ENCODE data around the gene NABP2. TPM values are rescaled to one million over a fixed set of nuclear protein-coding genes. Genes with fewer than 3 reads are reported as not detected.
A peak's percentile ranks its signal among the peaks of the same experiment; 100 is the strongest.

The NABP2 gene
- total RNA-seq, 1 donor from 2014 or later, result 23.7 TPM

- Mint-ChIP-seq H3K27me3 (ENCODE audit: low read depth) (no peaks in the 10 kb centered on the region), H3K27ac (peak overlapping the region; percentile 0), H3K9me3 (no peaks in the 10 kb centered on the region), H3K4me1 (peaks cover 8% of the 10 kb centered on the region), H3K36me3 (peaks cover 24% of the 10 kb centered on the region), H3K4me3 (no peak overlapping the region)
- no peak for TF ChIP-seq CTCF (IDR thresholded peaks at IDR 0.05; ENCODE audit: unreplicated experiment)
- DNase-seq (ENCODE audit: low spot score in 2 of 2, unreplicated experiment in 2 of 2), result no peak
Measured at GRCh38 chr12:56216461-56216860, 7.7 kb upstream of the NABP2 start.

DNA sequence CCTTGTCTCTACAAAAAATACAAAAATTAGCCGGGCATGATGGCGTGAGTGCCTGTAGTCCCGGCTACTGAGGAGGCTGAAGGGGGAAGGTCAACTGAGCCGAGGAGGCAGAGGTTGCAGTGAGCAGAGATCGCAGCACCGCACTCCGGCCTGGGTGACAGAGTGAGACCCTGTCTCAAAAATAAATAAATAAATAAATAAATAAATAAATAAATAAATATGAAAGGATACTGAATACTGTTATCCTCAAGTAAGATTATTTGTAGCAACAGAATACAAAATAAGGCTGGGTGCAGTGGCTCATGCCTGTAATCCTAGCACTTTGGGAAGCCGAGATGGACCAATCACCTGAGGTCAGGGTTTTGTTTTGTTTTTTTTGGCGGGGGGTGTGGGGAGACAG lies 4.3 kb upstream of the NABP2 start:
- Mint-ChIP-seq H3K9me3 (no peaks in the 10 kb centered on the region), H3K4me3 (peak overlapping the region; percentile 36), H3K27me3 (ENCODE audit: low read depth) (no peaks in the 10 kb centered on the region), H3K27ac (peak overlapping the region; percentile 77), H3K4me1 (peaks cover 27% of the 10 kb centered on the region), H3K36me3 (peaks cover 11% of the 10 kb centered on the region)
- DNase-seq (ENCODE audit: low spot score in 2 of 2, unreplicated experiment in 2 of 2), result no peak
- TF ChIP-seq CTCF (IDR thresholded peaks at IDR 0.05; ENCODE audit: unreplicated experiment), result no peak

DNA sequence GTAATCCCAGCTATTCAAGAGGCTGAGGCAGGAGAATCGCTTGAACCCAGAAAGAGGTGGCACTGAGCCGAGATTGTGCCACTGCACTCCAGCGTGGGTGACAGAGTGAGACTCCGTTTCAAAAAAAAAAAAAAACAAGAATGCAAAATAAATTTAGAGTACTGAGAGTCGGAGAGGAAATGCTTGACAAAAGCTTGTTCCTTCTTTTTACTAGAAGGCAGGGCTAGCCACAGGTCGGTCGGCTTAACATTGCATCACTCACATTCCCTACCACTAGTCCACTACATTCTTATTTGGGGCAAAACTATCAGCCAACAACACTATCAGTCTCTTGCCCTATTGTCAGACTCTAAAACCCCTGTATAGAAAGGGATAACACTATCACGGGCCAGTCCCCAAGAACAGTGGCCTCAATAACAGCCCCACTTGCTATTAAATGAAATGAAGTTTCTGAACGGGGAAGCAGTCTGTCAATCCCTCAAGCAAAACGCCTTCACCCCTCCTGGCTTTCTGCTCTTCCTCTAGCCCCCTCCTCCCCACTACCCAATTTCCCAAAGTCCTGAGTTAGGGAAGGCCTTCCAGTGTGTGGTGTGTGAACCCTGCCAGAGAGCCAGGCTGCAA lies 3.4 kb upstream of the NABP2 start:
- TF ChIP-seq CTCF (IDR thresholded peaks at IDR 0.05; ENCODE audit: unreplicated experiment), result no peak
- H3K27me3 Mint-ChIP-seq (ENCODE audit: low read depth), result no peaks in the 10 kb centered on the region
- H3K27ac Mint-ChIP-seq, result peak overlapping the region; percentile 99
- peak overlapping the region; percentile 93 for H3K4me3 Mint-ChIP-seq
- H3K36me3 Mint-ChIP-seq, result peaks cover 6% of the 10 kb centered on the region
- H3K4me1 Mint-ChIP-seq, result peaks cover 33% of the 10 kb centered on the region
- no peaks in the 10 kb centered on the region for H3K9me3 Mint-ChIP-seq
- DNase-seq (ENCODE audit: low spot score in 2 of 2, unreplicated experiment in 2 of 2), result no peak

DNA sequence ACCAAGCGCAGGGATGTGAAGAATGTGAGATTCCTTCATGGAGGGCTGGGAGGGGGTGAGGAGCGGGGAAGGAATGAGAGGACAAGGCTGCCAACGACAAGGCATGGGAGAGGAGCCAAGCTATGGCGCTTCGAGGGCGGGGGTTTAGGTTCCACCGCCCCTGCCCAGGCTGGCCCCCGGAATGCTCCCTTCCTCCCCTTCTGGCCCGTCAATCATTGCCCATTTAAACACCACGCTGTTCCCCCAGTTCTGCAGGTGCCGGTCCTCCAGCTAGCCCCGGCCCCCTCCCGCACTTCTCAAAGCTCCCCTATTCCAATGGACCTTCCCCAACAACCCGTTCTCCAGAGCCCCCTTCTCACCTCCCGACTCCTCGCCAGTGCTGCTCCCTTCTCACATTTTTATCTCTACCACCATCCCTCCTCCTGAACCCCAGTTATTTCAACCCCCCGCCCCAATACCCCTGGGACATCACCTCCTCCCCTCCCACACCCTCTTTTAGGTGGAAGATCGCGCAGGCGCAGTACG lies 2.8 kb upstream of the NABP2 start:
- Mint-ChIP-seq H3K9me3 (no peaks in the 10 kb centered on the region), H3K4me3 (peak overlapping the region; percentile 93), H3K4me1 (peaks cover 33% of the 10 kb centered on the region), H3K27ac (peak overlapping the region; percentile 99), H3K36me3 (peaks cover 7% of the 10 kb centered on the region), H3K27me3 (ENCODE audit: low read depth) (no peaks in the 10 kb centered on the region)
- DNase-seq (ENCODE audit: low spot score in 2 of 2, unreplicated experiment in 2 of 2), result peak in 1 of 2 experiments; percentile 75
- no peak for TF ChIP-seq CTCF (IDR thresholded peaks at IDR 0.05; ENCODE audit: unreplicated experiment)

DNA sequence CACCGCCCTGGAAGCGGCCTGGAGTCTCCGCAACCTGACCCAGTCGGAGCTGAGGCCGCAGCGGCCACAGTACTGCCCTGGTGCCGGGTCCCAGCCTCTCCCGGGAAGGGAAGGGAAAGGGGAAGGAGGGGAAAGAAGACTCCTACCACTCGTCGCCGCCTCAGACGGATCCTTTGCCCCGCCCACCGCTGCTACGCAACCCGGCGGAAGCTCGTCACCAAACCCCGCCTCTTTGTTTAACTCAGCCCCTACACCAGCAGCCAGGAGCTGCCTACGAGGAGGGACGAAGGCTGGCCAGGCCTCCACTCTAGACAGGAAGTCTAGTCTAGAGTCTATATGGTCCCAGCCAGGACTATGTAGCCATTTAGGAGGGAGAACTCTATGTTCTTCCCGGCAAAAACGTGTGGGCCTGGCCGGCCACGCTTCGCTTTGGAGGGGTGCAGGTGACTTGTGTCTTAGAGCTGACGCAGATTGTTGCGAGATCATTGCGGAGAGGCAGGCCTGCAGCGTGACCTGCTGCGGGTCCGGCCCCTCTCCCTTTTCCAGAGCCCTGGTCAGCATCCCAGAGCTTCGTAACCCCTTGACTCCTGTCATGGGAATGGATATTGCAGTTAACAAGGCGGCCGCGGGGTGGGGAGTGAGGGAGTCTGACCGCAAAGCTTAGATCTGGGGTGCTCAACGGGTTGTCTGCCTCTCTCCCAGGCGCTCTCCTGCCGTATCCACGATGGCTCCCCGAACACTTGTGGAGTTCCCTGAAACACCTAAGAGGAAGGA lies 2.2 kb upstream of the NABP2 start, which contains the start of gene RNF41:
Gene RNF41 (minus strand): TSS at position 166 of the 774 bp plus-strand sequence. CDS start 7,875 bp downstream, outside the sequence.
- no peak for TF ChIP-seq CTCF (IDR thresholded peaks at IDR 0.05; ENCODE audit: unreplicated experiment)
- Mint-ChIP-seq H3K4me1 (peaks cover 33% of the 10 kb centered on the region), H3K4me3 (peak within 1 kb of the TSS; percentile 93)

More for the DNA sequence above, 2.2 kb upstream of the NABP2 start, which contains the start of gene RNF41:
- peak within 1 kb of the TSS; percentile 99 for H3K27ac Mint-ChIP-seq
- H3K36me3 Mint-ChIP-seq, result peaks cover 4% of the 10 kb centered on the region
- no peaks in the 10 kb centered on the region for H3K27me3 Mint-ChIP-seq (ENCODE audit: low read depth)
- no peaks in the 10 kb centered on the region for H3K9me3 Mint-ChIP-seq
- DNase-seq (ENCODE audit: low spot score in 2 of 2, unreplicated experiment in 2 of 2), result peak; percentile 92 to 97
